Measurements from ENCODE around the gene ACTR5.
A peak's percentile ranks its signal among the peaks of the same experiment; 100 is the strongest.

The ACTR5 gene

DNA sequence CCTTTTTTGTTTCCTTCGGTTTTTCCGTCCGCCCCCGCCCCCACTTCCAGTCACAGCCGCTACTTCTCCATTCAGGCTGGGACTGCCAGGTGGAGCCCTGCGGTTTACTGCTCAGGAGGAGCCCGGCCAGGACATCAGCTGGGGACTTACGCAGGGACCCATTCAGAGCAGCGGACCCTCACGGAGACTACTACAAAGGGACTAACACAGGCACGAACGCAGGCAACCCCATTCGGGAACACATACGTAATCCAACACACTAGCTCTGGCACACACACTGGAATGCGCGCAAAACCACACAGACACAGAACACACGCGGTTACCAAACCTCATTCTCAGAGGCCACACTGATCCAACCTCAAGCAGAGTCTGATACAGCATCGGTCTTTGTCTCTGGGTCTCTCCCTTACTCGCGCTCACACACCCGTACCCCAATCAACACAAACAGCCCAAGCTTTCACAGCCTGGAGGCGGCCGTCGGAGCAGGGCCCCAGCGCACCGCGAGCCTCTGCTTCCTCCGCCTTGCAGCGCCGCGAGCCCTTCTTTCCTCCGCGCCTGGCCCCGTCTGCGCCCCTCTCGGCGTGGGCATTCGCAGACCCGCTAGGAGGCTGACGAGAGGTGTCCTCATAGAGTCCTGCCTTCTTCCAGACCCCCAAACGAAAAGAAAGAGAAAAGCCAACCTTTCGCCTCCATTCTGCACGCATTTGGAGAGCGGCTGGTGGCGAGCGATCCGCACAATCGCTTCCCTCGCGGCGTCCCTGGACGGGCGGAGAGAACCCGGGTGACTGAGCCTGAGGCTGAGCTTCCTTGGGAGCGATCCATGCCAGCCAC is 25.0 kb upstream of the ACTR5 start (continued):
- TF ChIP-seq, protein P1, sequence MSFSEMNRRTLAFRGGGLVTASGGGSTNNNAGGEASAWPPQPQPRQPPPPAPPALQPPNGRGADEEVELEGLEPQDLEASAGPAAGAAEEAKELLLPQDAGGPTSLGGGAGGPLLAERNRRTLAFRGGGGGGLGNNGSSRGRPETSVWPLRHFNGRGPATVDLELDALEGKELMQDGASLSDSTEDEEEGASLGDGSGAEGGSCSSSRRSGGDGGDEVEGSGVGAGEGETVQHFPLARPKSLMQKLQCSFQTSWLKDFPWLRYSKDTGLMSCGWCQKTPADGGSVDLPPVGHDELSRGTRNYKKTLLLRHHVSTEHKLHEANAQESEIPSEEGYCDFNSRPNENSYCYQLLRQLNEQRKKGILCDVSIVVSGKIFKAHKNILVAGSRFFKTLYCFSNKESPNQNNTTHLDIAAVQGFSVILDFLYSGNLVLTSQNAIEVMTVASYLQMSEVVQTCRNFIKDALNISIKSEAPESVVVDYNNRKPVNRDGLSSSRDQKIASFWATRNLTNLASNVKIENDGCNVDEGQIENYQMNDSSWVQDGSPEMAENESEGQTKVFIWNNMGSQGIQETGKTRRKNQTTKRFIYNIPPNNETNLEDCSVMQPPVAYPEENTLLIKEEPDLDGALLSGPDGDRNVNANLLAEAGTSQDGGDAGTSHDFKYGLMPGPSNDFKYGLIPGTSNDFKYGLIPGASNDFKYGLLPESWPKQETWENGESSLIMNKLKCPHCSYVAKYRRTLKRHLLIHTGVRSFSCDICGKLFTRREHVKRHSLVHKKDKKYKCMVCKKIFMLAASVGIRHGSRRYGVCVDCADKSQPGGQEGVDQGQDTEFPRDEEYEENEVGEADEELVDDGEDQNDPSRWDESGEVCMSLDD (tag by site-specific recombination; IDR thresholded peaks at IDR 0.05) = peak; percentile 41; the same call in 1 of the 2 replicates
- TF ChIP-seq RBAK (tag by site-specific recombination; IDR thresholded peaks at IDR 0.05) (no peak), KLF7 (tag by site-specific recombination; IDR thresholded peaks at IDR 0.05; ENCODE audit: borderline replicate concordance) (no peak), ZNF324 (tag by site-specific recombination; IDR thresholded peaks at IDR 0.05) (no peak), ZNF660 (tag by site-specific recombination; IDR thresholded peaks at IDR 0.05) (no peak)
- TF ChIP-seq, protein P2, sequence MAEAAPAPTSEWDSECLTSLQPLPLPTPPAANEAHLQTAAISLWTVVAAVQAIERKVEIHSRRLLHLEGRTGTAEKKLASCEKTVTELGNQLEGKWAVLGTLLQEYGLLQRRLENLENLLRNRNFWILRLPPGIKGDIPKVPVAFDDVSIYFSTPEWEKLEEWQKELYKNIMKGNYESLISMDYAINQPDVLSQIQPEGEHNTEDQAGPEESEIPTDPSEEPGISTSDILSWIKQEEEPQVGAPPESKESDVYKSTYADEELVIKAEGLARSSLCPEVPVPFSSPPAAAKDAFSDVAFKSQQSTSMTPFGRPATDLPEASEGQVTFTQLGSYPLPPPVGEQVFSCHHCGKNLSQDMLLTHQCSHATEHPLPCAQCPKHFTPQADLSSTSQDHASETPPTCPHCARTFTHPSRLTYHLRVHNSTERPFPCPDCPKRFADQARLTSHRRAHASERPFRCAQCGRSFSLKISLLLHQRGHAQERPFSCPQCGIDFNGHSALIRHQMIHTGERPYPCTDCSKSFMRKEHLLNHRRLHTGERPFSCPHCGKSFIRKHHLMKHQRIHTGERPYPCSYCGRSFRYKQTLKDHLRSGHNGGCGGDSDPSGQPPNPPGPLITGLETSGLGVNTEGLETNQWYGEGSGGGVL (tag by site-specific recombination; IDR thresholded peaks at IDR 0.05) = no peak

DNA sequence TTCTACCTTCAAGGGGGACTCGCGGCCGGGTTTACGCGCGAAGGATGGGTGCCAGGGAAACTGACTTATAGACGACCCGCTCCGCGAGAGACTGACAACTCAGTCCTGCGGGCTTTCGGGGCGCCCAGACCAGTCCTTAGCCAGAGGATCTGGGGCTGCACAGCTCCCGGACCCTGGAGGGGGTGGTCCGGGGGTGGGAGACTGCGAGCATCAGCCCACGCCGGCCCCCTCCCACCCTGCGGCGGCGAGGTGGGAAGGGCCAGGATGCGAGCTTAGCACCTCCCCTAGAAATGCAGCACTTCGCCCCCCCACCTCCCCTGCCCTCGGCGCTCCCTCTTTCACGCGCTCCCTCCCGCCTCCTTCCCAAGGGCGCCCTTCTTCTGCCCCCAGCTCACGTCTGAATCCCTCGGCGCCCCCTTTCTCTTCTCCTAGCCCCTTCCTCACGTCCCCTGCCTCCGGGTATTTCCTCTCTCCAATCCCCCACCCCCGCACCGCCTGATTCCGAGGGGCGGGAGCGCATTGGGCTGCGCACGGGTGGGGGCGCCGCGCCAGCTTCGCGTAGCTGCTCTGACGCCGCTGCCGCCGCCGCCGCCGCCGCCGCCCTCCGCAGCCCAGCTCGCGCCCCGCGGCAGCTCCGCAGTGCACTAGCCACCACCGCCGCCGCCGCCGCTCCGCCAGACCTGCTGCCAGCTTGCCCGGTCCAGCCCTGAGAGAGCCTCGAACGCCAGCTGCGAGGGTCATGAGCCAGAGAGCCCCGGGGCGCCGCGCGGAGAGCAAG is 24.2 kb upstream of the ACTR5 start, which contains the start of gene SLC32A1:
Gene SLC32A1, plus strand, starts transcription at position 639 of the 778 bp plus-strand sequence. CDS start 239 bp downstream, outside the sequence.
- POLR2A ChIA-PET = no interaction called here
- Histone ChIP-seq H3K4me1 (ENCODE audit: control insufficient read depth, insufficient read depth, low read length) (0 out of 2 replicates have a peak, but pooled peaks cover 3% of the 10 kb centered on the region), H3K36me3 (ENCODE audit: control insufficient read depth in 2 of 2, insufficient read depth in 1 of 2, low read length in 2 of 2) (no peaks in the 10 kb centered on the region), H3K9me3 (ENCODE audit: control insufficient read depth, insufficient read depth, low read depth, low read length) (no peaks in the 10 kb centered on the region), H3K27ac (ENCODE audit: extremely low read depth, low read depth, low read length) (no peak within 1 kb of the TSS), H3K4me3 (ENCODE audit: low read depth, low read length) (peak within 1 kb of the TSS; percentile 7; the same call in 1 of the 2 replicates)
- CTCF ChIA-PET = interaction anchor here (0.7 to 1.4 kb wide), 5 partner anchors 19 to 250 kb away, joined by 3 to 7 read pairs (median 3); partner anchors contain the start of gene ACTR5
- TF ChIP-seq KLF17 (tag by site-specific recombination; IDR thresholded peaks at IDR 0.05) = peak; percentile 56
- TF ChIP-seq ZBTB26 (tag by site-specific recombination; optimal IDR thresholded peaks at IDR 0.05) = peak; percentile 36
- TF ChIP-seq KLF1 (tag by site-specific recombination; IDR thresholded peaks at IDR 0.05) = peak; percentile 33
- no peak for TF ChIP-seq ZNF664 (tag by site-specific recombination; IDR thresholded peaks at IDR 0.05)
- peak; percentile 50 for TF ChIP-seq GLIS1 (tag by site-specific recombination; IDR thresholded peaks at IDR 0.05)
- no peak for TF ChIP-seq ZBTB49 (tag by site-specific recombination; IDR thresholded peaks at IDR 0.05; ENCODE audit: low read depth)
- peak; percentile 74 for TF ChIP-seq GLIS2 (tag by site-specific recombination; IDR thresholded peaks at IDR 0.05)
- TF ChIP-seq ZNF785 (tag by site-specific recombination; IDR thresholded peaks at IDR 0.05) = no peak
- no peak for TF ChIP-seq ZNF221 (tag by site-specific recombination; IDR thresholded peaks at IDR 0.05; ENCODE audit: borderline replicate concordance)
- TF ChIP-seq ZBTB8A (tag by site-specific recombination; IDR thresholded peaks at IDR 0.05) = 0 out of 2 replicates have a peak, but pooled peaks have one; percentile 13
- peak; percentile 26; the same call in 1 of the 2 replicates for TF ChIP-seq WT1 (tag by site-specific recombination; IDR thresholded peaks at IDR 0.05)
- TF ChIP-seq ZNF610 (tag by site-specific recombination; IDR thresholded peaks at IDR 0.05; ENCODE audit: borderline replicate concordance) = peak; percentile 65; the same call in 1 of the 2 replicates
- peak; percentile 59 for TF ChIP-seq SP2 (tag by site-specific recombination; IDR thresholded peaks at IDR 0.05)
- TF ChIP-seq ZFHX2 (tag by site-specific recombination; conservative IDR thresholded peaks at IDR 0.05) = peak; percentile 93
- TF ChIP-seq, protein P3, sequence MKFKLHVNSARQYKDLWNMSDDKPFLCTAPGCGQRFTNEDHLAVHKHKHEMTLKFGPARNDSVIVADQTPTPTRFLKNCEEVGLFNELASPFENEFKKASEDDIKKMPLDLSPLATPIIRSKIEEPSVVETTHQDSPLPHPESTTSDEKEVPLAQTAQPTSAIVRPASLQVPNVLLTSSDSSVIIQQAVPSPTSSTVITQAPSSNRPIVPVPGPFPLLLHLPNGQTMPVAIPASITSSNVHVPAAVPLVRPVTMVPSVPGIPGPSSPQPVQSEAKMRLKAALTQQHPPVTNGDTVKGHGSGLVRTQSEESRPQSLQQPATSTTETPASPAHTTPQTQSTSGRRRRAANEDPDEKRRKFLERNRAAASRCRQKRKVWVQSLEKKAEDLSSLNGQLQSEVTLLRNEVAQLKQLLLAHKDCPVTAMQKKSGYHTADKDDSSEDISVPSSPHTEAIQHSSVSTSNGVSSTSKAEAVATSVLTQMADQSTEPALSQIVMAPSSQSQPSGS (tag by site-specific recombination; IDR thresholded peaks at IDR 0.05; ENCODE audit: low read depth) = no peak
- TF ChIP-seq ZNF843 (tag by site-specific recombination; IDR thresholded peaks at IDR 0.05) = no peak

All from HEK293 (cell line).